WI38 (cell line): ENCODE measurements around the gene PLPP4.

Experiments
- H3K4me3 ChIP-seq: 2 replicates; pipeline ENCODE4 v1.5.1; 2011; ENCODE audit warnings: low read depth, mild to moderate bottlenecking, control low read depth, low read length
- TF ChIP-seq, protein P1 (sequence below): IDR thresholded peaks from 2 replicates; pipeline ENCODE4 v1.5.1; 2012; ENCODE audit warnings: low read depth, mild to moderate bottlenecking, control low read depth, low read length

PLPP4 gene

DNA sequence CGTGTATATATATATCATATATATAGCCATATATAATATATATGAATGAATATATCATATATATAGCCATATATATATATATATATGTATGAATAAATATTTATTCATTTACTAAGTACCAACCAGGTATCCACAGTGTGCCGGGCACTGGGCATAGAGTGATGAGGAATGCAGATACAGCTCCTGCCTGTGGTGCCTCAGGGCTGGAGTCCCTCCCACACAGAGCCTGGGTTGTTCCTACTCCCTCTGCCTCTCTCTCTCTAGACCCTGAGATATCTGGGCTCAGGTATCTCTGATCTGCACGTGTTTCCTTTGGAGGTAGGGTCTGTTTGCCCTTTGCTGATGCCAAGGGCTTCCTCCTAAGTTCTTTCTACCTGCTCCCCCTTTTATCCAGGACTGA, 1.4 kb upstream of the PLPP4 start:
- TF ChIP-seq, protein P1, sequence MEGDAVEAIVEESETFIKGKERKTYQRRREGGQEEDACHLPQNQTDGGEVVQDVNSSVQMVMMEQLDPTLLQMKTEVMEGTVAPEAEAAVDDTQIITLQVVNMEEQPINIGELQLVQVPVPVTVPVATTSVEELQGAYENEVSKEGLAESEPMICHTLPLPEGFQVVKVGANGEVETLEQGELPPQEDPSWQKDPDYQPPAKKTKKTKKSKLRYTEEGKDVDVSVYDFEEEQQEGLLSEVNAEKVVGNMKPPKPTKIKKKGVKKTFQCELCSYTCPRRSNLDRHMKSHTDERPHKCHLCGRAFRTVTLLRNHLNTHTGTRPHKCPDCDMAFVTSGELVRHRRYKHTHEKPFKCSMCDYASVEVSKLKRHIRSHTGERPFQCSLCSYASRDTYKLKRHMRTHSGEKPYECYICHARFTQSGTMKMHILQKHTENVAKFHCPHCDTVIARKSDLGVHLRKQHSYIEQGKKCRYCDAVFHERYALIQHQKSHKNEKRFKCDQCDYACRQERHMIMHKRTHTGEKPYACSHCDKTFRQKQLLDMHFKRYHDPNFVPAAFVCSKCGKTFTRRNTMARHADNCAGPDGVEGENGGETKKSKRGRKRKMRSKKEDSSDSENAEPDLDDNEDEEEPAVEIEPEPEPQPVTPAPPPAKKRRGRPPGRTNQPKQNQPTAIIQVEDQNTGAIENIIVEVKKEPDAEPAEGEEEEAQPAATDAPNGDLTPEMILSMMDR = no peak
- H3K4me3 ChIP-seq = no peak overlapping the region

DNA sequence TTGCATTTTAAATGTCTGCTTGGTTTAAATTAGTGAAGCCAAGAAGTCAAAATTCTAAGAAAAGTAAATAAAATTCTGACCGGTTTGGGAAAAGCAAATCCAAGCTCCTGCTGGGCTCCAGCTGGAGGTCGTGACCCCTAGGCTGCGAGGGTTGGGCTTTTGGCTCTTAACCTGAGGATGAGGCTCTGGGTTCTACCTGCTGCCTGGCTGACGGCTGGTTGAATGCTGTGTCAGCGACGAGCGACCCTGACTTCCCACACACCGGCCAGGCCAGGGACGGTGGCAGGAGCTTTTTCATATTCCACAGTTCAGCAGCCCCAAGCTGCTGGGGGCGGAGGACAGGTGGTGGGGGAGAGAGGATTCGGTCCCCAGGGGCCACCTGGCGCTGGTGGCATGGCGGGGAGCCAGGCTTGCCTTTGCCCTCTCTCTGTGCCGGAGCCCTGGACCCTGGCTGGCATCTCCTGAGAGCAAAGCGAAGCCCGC, 843 bp upstream of the PLPP4 start:
- TF ChIP-seq, protein P1 = no peak
- H3K4me3 ChIP-seq = no peak overlapping the region

GRCh38 chr10:120457431-120458172, 575 bp downstream of the PLPP4 start:
- H3K4me3 ChIP-seq = no peak overlapping the region
- TF ChIP-seq, protein P1 = no peak

DNA sequence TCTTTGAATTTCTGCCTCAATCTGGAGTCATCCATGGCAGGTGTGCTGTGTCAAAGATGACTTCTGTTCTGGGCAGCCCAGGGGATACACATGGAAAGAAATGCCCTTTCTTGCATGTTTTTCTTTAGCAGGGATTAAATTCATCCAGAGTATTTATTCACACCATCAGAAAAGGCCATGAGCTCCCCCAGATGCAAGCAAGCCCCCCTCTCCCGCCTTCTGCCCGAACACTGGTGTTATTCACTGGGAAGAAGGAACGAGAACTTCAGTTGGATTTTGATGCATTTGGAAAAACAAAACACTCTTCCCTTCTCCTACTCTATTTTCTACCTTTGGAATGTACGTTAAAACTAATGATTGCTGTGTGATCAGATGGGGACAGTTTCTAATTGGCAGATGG, 1.4 kb downstream of the PLPP4 start:
- H3K4me3 ChIP-seq = no peak overlapping the region
- TF ChIP-seq, protein P1 = no peak

- TF ChIP-seq, protein P1 = no peak
Observed at GRCh38 chr10:120459185-120459584, 2.2 kb downstream of the PLPP4 start.

GRCh38 chr10:120460186-120460585, 3.2 kb downstream of the PLPP4 start:
- no peak overlapping the region for H3K4me3 ChIP-seq
- TF ChIP-seq, protein P1 = no peak

More at GRCh38 chr10:120459185-120459584, 2.2 kb downstream of the PLPP4 start:
- H3K4me3 ChIP-seq = no peak overlapping the region

DNA sequence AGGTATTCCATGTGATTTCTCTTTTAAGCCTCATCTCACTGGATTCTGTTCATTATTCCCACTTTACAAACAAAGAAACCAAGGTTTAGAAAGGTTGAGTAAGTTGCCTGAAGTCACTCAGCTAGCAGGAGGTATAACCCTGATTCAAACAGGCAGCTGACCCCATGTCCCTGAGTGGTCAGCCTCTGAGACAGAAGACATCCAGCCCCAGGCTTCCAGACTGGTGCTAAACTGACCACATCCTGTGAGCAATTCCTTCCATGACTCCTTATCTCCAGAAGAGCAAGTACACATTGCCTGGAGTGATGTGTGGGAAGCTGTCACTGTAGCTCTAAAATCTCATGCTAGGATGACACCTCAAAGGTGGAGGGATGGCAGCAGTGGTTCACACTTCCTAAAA, 3.7 kb downstream of the PLPP4 start:
- H3K4me3 ChIP-seq = no peak overlapping the region
- TF ChIP-seq, protein P1 = no peak
